SHP77 treated with DMSO at 0.1 percent for 48 hours (cell line): ENCODE results near the gene LTA4H.

ENCODE experiments used
- DNase-seq: peaks from one replicate; lab custom pipeline; 2025; lab: John Stamatoyannopoulos, UW

LTA4H gene

GRCh38 chr12:95956557-95957145, 78.7 kb downstream of the LTA4H start:
- DNase-seq, result no peak

- DNase-seq, result no peak
Measured at GRCh38 chr12:95955549-95956159, 79.7 kb downstream of the LTA4H start.

GRCh38 chr12:95953000-95953399, 82.4 kb downstream of the LTA4H start:
- DNase-seq, result no peak

GRCh38 chr12:95951515-95951914, 83.9 kb downstream of the LTA4H start:
- no peak for DNase-seq
